Measurements from ENCODE around the gene PACS1.

Gene PACS1

GRCh38 chr11:66150725-66151124, 80.7 kb downstream of the PACS1 start:
- H3K4me3 ChIP-seq (ENCODE audit: low read depth, low read length) = no peak overlapping the region
- no peak for TF ChIP-seq CTCF (IDR thresholded peaks at IDR 0.05; ENCODE audit: low read depth, low read length)

- no peak overlapping the region for H3K4me3 ChIP-seq (ENCODE audit: low read depth, low read length)
- no peak for TF ChIP-seq CTCF (IDR thresholded peaks at IDR 0.05; ENCODE audit: low read depth, low read length)
Measured at GRCh38 chr11:66151273-66151672, 81.2 kb downstream of the PACS1 start.

- no peak for TF ChIP-seq CTCF (IDR thresholded peaks at IDR 0.05; ENCODE audit: low read depth, low read length)
- no peak overlapping the region for H3K4me3 ChIP-seq (ENCODE audit: low read depth, low read length)
Measured at GRCh38 chr11:66154109-66154508, 84.0 kb downstream of the PACS1 start.

GRCh38 chr11:66155387-66156073, 85.5 kb downstream of the PACS1 start:
- TF ChIP-seq CTCF (IDR thresholded peaks at IDR 0.05; ENCODE audit: low read depth, low read length) = no peak
- H3K4me3 ChIP-seq (ENCODE audit: low read depth, low read length) = no peak overlapping the region

- no peak overlapping the region for H3K4me3 ChIP-seq (ENCODE audit: low read depth, low read length)
- no peak for TF ChIP-seq CTCF (IDR thresholded peaks at IDR 0.05; ENCODE audit: low read depth, low read length)
Measured at GRCh38 chr11:66157182-66157864, 87.3 kb downstream of the PACS1 start.

- TF ChIP-seq CTCF (IDR thresholded peaks at IDR 0.05; ENCODE audit: low read depth, low read length) = no peak
- H3K4me3 ChIP-seq (ENCODE audit: low read depth, low read length) = no peak overlapping the region
Measured at GRCh38 chr11:66158156-66158555, 88.1 kb downstream of the PACS1 start.

GRCh38 chr11:66159324-66159984, 89.4 kb downstream of the PACS1 start:
- no peak overlapping the region for H3K4me3 ChIP-seq (ENCODE audit: low read depth, low read length)
- TF ChIP-seq CTCF (IDR thresholded peaks at IDR 0.05; ENCODE audit: low read depth, low read length) = no peak
